HuH-7.5 (cell line): ENCODE data around the gene PPP4C.
"Not testable (repeated sequence)": the region's sequence is repeated elsewhere in the genome, so short reads cannot be mapped to it uniquely, and the experiment has no call there.

Experiments used
- DNase-seq: peaks from one replicate; pipeline ENCODE4 v3.0.0; 2011; ENCODE audit warnings: low spot score

The PPP4C gene

DNA sequence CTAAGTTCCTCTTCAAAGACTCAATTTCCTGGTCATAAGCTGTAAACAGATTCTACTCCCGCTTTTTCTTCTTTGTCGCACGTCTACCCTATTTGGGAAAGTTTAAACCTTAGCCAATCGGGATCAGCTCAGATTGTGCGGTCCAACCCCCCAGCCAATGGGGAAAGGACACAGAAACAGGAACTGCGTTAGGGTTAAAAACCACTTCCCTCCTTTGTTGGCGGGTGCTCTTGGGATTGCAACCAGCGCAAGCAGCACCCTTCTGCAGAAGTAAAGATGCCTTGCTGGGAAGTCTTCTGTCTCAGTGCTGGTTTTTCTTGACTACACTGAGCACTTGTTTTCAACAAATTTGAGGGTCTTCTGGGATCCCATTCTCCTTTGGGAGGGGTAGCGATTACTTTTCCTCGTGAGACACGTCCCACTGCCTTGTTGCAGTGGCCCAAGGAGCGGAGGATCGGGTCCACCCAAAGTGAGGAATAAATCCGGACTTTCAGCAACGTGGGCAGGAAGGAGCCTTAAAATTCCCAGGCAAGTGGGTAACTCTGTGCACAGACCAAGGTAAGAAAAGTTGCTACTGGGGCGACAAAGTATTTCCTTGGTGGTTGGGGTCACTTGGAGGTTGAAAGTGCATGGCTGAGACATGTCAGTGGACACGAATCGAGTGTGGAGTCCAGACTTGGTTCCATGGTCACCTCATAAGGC, 21.2 kb downstream of the PPP4C start:
- DNase-seq: no peak

DNA sequence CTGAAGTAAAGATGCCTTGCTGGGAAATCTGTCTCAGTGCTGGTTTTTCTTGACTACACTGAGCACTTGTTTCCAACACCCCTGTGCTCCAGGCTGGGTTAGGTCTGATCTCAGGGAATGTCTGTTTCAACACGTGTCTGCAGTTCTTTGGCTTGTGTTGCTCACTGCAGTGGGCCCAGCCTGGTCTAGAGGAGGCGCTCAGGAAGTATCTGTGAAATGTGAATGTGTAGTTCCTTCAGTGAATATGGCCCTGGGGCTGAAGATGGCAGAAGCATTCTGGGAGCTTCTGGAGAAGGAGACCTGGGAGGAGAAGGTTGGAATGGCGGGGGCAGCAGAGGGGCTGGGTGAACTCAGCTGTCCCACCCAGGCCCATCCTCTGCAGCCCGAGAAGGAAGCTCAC, 28.3 kb downstream of the PPP4C start:
- no peak for DNase-seq

DNA sequence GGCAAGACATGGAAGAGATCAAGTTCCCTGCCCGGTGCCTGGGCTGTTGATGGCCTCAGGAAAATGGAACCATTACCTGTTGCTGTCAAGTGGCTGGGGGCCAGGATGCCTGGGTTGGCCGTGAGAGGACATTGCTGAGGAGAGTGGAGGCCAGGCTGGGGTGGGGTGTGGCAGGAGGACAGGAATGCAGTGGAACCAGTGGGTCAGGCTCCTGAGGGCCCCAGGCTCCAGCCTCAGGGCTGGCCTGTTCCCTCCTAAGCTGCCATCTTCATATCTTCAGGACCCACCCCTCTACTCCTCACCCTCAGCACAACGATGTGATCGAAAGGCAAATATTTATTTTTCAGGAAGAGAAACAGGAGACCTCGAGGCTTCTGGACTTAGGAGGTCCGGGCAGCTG, 28.7 kb downstream of the PPP4C start:
- no peak for DNase-seq

DNA sequence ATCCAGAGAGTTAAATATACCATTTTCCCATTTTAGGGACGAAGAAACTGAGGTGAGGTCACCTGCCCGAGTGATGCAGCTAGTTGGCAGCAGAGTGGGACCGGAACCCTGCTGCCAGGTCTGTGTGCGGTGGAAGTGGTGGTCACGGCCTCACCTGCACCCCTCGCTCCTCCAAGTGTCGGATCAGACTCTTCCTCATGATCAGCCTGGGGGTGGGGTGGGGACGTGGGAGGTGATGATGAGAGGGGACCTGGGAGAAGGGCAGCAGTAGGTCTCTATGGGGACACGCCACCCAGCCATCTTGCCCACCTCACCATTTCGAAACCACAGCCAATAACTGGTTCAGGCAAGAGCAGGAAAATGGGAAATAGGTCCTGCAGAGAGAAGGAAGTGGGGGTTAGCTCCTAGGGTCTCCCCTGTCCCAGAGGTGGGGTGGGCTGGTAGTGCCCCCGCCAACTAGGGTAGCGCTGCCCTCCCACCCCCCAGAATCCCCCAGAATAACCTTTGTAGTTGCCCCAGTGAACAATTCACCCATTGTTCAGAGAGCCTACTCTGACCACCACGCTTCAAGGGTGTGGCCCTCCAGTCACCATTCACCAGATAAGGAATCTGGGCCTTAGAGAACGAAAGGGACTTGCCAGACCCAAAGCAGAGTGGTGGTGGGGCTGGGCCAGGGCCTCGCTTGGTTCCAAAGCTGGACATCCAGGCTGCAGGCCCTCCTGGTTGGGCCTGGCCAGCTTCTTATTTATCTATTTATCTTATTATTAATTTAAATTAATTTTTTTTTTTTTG, 32.5 kb downstream of the PPP4C start:
- no peak for DNase-seq

DNA sequence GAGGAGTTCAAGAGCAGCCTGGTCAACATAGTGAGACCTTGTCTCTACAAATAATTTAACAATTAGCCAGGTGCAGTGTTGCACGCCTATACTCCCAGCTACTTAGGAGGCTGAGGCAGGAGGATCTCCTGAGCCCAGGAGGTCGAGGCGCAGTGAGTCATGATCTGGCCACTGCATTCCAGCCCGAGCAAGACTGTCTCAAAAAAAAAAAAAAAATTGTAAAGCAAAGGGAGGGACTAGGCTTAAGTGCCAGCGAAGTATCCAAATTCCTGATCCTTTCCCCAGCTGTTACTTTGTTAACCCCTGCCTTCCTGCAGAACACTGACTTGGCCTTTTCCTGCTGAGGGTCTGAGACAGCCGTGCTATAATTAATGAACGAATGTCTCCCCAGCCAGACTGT, 34.9 kb downstream of the PPP4C start:
- DNase-seq: no peak

DNA sequence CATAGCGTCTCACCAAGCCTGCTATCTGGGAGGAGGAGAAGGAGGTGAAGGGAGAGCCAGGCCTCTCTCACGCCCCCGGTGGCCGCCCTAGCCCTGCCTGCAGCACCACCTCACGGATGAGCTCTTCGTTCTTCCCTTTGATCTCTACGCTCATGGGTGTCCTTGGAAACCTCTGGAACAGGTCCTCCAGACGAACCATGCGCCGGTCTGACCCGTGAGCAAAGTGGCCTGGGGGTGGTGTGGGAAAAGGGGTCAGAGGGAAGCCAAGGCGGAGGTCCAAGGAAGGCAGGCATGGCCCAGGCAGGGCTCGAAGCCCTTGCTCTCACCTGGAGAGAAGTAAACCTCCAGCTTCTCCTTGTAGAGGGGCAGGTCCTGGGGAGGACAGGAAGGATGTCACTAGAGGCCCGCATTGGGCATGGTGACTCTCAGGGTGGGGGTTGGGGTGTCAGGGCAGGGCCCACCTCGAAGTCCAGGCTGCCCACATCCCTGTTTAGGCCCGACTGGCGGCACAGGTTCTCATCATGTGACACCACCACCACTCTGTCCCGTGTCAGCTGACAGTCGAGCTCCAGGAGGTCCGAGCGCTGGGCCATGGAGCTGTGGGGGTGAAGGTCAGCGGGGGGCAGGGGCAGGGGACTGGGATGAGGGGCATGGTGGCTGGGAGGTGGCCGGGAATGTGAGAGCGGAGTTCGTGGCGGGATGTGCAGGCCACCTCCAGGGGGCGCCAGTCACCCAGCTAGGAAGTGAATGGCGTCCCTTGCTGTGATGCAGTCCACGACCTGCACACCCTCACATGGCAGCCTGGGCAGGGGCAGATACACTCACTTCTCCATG, 36.6 kb downstream of the PPP4C start:
- peak; percentile 79 for DNase-seq

DNA sequence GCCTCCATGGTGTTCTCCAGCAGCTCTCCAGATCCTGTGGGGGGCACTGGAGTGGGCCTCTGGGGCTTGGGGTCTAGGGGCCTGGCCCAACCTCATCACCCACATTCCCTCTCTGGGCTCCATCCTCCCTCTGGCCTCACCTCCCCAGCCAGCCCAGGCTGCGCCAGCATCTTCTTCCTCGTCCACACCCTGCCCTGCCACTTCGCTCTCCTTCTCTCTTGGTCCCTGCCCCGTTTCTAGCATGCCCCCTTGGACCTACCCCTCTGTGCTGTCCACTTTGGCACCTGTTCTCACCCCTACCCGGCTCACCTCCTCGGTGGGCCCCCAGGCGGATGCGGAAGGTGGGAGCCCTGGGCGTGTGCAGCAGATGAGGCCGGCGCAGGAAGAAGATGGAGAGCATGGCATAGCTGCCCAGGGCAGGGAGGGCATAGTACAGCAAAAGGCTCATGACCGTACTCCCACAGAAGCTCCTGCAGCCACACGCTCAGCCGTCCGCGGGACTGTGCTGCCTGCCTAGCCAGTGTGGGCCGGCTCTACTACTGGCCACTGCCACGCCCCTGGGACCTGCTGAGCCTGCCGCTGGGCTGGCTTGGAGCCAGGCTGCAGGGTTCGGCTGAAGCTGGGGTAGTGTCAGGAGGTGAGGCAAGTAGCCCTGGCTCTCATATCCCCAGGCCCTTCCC, 37.4 kb downstream of the PPP4C start, which contains the start of gene GDPD3:
GDPD3 (minus strand) TSS at position 507 of the 680 bp plus-strand sequence; CDS start at position 448, 59 bp downstream.
- no peak for DNase-seq

DNA sequence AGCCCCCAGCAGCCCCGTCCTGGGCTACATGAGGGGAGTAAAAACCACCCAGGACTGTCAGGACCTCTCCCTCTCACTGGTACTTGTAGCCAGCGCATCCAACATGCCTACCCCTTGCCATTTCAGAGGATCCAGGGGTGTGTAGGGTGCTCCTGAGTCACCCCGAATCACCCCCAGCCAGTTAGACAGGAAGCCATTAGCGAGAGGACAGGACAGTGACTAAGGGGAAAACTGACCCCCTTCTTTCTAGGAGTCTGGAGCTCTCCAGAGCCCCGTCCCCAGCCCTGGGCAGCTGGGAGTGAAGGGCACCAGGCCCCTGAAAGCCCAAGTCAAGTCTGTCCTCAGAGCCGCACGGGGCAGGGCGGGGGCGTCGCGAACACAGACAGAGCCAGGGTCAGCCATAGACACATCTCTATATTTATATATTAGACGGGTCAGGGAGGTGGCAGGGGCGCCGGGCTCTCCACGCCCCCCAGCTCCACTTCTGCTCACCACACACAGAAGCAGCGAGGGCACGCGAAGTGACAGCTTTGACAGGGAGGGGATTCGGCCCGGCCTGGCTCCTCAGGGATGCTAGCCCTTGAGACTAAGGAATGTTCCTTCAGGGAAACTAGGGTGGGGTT, 38.0 kb downstream of the PPP4C start:
- DNase-seq: no peak

DNA sequence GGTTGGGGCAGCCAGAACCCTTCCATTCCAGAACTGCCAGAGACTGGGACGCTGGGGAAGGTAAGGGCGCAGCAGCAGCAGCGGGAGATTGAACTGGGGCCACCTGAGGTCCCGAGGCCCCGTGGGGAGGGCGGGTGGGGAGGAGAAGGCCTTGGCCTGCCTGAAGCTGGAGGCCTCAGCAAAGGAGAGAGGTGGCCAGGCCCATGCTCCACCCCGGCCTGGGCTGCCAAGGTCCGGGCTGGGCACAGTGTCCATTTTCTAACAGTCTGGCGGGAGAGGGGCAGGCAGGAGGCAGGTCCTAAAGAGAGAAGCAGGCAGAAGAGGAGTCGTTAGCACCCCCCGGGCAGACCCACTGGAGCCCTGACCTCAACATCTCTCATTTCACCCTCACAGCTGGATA, 38.6 kb downstream of the PPP4C start:
- no peak for DNase-seq

DNA sequence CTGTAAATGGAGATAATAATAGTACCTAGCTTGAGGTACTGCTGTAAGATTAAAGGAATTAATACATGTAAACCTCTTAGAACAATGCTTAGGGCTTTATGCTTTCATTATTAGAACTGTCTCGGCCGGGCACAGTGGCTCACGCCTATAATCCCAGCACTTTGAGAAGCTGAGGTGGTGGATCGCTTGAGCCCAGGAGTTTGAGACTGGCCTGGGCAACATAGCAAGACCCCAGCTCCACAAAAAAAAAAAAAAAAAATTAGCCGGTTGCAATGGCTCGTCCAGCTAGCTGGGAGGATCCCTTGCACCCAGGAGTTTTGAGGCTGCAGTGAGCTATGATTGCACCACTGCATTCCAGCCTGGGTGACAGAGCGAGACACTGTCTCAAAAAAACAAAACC, 39.0 kb downstream of the PPP4C start:
- not testable (repeated sequence) for DNase-seq

DNA sequence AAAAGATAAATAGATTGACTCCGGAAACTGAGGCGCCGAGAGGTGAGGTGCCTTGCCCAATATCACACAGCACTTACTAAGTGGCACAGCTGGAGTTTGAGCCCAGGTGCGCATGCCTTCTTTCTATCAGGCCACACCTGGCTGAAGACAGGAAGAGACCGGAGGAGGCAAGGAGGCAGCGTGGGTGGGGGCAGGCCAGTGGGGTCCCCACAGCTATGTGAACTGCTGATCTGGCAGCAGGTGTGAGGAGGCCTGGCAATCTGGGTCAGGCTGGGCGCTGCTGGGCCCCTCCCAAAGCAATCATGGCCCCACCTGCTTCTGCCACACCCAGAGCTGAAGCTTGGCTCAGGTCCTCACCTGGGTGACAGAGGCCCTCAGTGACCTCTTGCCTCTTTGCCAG, 39.4 kb downstream of the PPP4C start:
- no peak for DNase-seq

DNA sequence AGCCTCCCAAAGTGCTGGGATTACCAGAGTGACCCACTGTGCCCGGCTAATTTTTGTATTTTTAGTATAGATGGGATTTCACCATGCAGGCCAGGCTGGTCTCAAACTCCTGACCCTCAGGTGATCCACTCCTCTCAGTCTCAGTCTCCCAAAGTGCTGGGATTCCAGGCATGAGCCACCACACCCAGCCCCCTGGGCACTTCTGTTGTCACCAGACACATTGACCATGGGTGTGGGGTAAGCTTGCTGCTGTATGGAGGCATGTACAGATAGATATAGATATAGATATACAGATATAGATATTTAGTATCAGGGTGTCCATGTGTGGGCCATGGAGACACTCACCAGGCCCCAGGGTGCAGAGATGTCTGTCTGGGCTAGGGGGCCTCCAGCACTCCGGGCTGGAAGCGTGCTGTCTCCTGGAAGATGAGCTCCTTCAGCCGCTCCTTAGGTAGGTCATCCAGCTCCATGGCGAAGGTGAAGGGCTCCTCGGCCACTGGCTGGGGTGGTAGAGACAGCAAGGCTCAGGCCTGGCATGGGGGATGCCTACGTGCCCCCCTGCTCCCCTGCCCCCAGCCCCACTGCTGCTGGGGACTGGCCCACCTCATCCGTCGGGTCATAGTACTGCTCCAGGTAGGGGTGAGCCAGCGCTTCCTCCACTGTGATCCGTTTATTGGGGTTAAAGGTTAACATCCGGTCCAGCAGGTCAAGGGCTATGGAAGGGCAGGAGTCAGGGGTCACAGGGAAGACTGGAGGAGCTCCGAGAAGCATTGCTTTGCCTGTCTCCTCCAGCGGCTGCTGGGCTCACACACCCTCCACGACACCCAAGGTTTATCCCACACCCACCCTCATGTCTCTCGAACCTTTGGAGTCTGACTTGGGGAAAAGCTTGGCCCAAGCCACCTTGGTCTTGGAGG, 40.8 kb downstream of the PPP4C start:
- DNase-seq: no peak

DNA sequence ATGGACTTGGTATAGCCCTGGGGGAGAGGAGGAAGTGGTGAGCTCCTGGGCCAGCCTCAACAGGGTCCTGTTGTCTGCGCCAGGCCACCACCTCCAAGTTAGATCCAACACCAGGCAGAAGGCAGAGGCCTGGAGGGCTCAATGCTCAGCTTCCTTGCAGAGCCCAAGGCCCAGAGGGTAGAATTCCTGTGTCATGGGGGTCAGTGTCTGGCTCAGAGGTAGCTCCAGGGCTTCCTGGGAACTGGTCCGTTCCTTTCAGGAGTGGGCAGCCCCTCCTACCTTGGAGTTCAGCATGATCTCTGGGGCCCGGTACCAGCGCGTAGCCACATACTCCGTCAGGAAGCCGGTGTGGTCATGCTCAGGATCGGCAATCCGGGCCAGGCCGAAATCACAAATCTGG, 42.0 kb downstream of the PPP4C start:
- no peak for DNase-seq

DNA sequence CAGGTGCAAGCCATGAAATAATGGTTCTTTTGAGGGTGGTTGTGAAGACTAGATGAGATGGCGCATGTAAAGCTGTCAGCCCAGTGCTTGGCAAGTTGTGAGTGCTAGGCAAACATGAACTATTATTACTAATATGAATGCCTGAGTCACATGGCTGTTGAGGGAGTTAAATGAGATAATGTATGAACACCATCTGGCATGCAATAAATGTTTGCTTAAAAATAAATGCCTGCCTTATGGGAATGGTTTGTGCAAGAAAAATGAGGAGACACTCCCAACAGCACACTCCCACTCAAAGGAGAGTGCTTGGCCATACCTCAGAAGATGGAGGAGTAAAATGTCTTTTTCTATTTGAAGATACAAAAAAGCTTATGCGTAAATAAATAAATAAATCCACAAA, 43.6 kb downstream of the PPP4C start:
- DNase-seq: no peak

DNA sequence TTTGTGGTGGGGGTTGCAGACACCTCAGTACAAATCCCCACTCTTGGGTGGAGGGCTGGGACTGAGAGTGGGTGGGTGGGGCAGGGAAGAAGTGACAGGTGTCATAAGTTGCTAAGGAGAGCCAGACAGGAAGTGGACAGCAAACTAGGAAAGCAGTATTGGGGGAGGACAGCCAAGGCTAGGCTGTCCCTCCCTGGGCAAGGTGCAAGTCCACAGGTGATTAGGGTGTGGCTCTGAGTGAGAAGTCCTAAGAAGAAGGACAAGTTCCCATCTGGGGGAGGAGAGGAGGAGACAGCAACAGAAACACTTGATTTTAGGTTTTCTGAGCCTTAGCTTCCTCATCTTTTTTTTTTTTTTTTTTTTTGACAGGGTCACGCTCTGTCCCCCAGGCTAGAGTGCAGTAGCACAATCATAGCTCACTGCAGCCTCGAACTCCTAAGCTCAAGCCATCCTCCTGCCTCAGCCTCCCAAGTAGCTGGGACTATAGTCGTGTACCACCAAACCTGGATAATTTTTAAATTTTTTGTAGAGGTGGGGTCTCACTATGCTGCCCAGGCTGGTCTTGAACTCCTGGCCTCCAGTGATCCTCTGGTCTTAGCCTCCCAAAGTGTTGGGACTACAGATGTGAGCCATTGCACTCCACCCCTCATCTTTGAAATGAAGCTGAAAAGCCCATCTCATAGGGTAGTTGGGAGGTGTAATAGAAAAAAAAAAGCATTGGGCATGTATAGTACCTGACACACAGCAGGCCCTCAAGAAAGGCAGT, 44.7 kb downstream of the PPP4C start:
- no peak for DNase-seq

DNA sequence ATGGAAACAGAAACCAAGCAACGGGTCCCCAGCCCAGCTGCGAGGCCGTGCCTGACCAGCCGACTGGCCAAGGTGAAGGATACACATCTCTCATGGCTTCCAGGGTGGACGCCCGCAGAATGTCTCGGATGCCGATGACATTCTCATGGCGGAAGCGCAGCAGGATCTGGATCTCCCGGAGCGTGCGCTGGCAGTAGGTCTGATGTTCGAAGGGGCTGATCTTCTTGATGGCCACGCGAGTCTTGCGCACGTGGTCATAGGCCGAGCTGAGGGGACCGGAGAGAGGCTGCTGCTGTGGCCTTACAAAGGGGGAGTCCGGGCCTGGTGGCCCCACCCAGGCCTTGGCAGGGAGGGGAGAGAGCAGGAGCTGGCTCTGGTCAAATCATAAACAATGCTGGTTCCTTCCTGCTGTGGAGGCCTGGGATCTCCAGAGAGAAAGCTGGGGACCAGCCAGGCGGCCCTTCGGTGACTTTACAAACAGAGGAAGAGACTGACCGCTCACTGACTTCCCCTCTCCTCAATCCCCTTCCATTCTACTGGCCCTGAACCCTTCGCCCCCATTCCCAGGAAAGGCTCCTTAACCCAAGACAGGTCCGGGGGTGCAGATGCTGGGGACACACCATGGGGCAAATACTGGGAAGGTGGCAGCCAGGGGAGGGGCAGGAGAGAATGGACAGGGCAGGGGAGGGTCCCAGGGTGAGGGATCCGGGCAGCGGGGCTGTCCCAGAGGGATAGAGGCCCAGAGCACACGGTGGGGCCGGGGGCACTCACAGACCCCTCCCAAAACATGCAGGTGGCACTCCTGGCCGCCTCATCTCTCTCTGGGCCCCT, 46.2 kb downstream of the PPP4C start:
- no peak for DNase-seq

DNA sequence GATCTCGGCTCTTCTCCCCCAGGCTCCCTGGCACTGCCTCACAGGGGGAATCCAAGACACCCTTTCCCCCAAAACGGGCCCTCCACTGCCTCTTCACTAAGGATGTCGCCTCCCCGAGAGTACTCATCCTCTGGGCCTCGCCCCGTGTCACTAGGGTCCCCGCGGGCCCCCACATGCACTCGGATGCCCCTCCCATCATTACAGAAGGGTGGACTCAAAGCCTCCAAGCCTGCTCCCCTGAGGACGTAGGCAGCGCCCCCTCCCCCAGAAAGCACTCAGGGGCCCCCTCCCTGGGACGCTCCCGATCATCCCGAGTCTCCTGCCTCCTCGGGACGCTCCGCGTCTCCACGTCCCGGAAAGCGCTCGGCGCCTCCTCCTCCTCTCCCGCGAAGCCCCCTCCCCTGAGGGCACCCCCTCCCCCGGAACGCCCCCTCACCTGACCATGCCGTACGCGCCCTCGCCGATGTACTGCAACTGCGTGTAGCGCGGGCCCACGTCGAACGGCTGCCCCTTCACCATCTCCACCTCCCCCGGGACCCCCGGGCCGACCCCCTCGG, 46.9 kb downstream of the PPP4C start:
- no peak for DNase-seq

DNA sequence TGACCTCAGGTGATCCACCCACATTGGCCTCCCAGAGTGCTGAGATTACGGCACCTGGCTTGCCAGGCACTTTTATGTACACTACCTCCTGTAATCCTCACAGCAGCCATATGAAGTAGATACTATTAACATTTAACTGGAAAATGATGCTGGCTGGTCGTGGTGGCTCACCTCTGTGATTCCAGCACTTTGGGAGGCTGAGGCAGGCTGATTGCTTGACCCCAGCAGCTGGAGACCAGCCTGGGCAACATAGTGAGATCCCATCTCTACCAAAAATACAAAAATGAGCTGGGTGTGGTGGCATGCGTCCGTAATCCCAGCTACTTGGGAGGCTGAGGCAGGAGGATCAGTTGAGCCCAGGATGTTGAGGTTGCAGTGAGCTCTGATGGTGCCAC, 49.2 kb downstream of the PPP4C start:
- no peak for DNase-seq

DNA sequence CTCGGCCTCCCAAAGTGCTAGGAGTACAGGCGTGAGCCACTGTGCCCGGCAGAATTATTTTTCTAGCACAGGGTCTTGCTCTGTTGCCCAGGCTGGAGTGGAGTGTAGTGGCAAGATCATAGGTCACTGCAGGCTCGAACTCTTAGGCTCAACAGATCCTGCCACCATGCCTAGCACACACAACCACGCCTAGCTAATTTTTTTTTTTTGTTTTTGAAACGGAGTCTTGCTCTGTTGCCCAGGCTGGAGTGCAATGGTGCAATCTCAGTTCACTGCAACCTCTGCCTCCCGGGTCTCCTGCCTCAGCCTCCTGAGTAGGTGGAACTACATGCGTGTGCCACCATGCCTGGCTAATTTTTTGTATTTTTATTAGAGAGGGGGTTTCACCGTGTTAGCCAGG, 49.9 kb downstream of the PPP4C start:
- not testable (repeated sequence) for DNase-seq
